Measurements from ENCODE around the gene SRXN1. TPM values are rescaled to one million over a fixed set of nuclear protein-coding genes. Genes with fewer than 3 reads are reported as not detected.

The SRXN1 gene
- total RNA-seq, 1 donor from 2014 or later, result 13.3 TPM

DNA sequence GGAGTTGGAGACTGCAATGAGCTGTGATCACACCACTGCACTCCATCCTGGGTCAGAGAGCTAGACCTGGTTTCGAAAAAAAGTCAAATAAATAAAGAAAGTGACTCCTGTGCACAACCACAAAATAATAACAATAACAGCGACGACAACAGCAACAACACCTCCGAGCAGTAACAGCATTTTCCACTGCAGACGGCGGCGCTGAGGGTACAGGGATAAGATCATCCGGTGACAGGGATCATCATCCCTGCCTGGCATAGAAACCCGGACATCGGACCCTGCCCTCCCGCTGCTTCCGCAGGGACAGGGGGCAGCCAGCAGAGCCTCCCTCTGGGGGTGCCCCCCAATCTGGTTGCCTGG, 11.5 kb downstream of the SRXN1 start:
- H3K4me1 Mint-ChIP-seq, result peaks cover 4% of the 10 kb centered on the region
- peak overlapping the region; percentile 62 for H3K4me3 Mint-ChIP-seq
- TF ChIP-seq, protein P1, sequence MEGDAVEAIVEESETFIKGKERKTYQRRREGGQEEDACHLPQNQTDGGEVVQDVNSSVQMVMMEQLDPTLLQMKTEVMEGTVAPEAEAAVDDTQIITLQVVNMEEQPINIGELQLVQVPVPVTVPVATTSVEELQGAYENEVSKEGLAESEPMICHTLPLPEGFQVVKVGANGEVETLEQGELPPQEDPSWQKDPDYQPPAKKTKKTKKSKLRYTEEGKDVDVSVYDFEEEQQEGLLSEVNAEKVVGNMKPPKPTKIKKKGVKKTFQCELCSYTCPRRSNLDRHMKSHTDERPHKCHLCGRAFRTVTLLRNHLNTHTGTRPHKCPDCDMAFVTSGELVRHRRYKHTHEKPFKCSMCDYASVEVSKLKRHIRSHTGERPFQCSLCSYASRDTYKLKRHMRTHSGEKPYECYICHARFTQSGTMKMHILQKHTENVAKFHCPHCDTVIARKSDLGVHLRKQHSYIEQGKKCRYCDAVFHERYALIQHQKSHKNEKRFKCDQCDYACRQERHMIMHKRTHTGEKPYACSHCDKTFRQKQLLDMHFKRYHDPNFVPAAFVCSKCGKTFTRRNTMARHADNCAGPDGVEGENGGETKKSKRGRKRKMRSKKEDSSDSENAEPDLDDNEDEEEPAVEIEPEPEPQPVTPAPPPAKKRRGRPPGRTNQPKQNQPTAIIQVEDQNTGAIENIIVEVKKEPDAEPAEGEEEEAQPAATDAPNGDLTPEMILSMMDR (IDR thresholded peaks at IDR 0.05; ENCODE audit: unreplicated experiment), result no peak
- no peaks in the 10 kb centered on the region for H3K36me3 Mint-ChIP-seq
- H3K9me3 Mint-ChIP-seq, result no peaks in the 10 kb centered on the region
- H3K27ac Mint-ChIP-seq, result peak overlapping the region; percentile 85
- H3K27me3 Mint-ChIP-seq (ENCODE audit: low read depth), result no peaks in the 10 kb centered on the region
- no peak for DNase-seq (ENCODE audit: low spot score in 2 of 2, unreplicated experiment in 2 of 2)

DNA sequence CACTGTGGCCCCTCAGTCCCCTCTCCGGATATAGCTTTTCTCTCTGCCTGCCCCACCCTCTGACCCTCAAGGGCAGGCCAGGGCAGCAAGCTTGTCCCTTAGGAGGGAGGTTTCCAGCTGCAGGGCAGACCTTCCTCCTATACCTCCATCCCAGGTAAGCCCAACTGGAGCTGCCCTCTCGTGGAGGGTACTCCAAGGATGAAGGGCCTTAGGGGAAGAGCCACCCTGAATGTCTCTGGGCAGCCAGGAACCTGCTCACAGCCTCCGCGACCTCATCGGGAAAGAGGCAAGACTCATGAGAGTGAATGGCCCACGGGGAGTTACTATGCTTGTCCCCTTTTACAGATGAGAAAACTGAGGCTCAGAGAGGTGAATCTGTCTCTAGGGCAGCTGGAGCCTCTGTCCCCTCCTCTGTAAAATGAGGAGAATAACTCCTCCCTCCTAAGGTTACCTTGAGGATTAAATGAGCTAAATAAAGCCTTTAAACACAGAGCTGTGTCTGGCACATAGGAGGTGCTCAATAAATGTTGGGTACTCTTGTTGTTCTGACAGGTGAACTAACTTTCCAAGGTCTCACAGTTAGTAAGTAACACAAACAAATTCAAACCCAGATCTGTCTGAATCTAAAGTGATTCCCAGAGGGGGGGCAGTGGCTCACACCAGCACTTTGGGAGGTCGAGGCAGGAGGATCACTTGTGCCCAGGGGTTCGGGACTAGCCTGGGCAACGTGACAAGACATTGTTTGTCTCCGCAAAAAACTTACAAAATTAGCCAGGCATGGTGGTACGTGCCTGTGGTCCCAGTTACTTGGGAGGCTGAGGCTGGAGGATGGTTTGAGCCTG, 12.1 kb downstream of the SRXN1 start:
- no peaks in the 10 kb centered on the region for H3K36me3 Mint-ChIP-seq
- peaks cover 10% of the 10 kb centered on the region for H3K4me1 Mint-ChIP-seq
- H3K9me3 Mint-ChIP-seq, result no peaks in the 10 kb centered on the region
- H3K27ac Mint-ChIP-seq, result peak overlapping the region; percentile 85
- TF ChIP-seq, protein P1 (IDR thresholded peaks at IDR 0.05; ENCODE audit: unreplicated experiment), result no peak
- H3K27me3 Mint-ChIP-seq (ENCODE audit: low read depth), result no peaks in the 10 kb centered on the region
- DNase-seq (ENCODE audit: low spot score in 2 of 2, unreplicated experiment in 2 of 2), result no peak
- H3K4me3 Mint-ChIP-seq, result peak overlapping the region; percentile 62

GRCh38 chr20:638579-638978, 14.4 kb downstream of the SRXN1 start:
- Mint-ChIP-seq H3K4me1 (peaks cover 21% of the 10 kb centered on the region), H3K4me3 (no peak overlapping the region), H3K36me3 (no peaks in the 10 kb centered on the region), H3K27ac (no peak overlapping the region), H3K27me3 (ENCODE audit: low read depth) (peaks cover 4% of the 10 kb centered on the region), H3K9me3 (no peaks in the 10 kb centered on the region)
- TF ChIP-seq, protein P1 (IDR thresholded peaks at IDR 0.05; ENCODE audit: unreplicated experiment), result no peak
- no peak for DNase-seq (ENCODE audit: low spot score in 2 of 2, unreplicated experiment in 2 of 2)

- Mint-ChIP-seq H3K9me3 (no peaks in the 10 kb centered on the region), H3K4me3 (no peak overlapping the region), H3K36me3 (no peaks in the 10 kb centered on the region), H3K4me1 (peaks cover 21% of the 10 kb centered on the region), H3K27me3 (ENCODE audit: low read depth) (peaks cover 4% of the 10 kb centered on the region), H3K27ac (no peak overlapping the region)
- DNase-seq (ENCODE audit: low spot score in 2 of 2, unreplicated experiment in 2 of 2), result no peak
- TF ChIP-seq, protein P1 (IDR thresholded peaks at IDR 0.05; ENCODE audit: unreplicated experiment), result no peak
These were observed 15.4 kb downstream of the SRXN1 start for GRCh38 chr20:637559-637958.

- H3K4me3 Mint-ChIP-seq, result no peak overlapping the region
- peak overlapping the region; percentile 27 for H3K27ac Mint-ChIP-seq
- no peak for DNase-seq (ENCODE audit: low spot score in 2 of 2, unreplicated experiment in 2 of 2)
- no peaks in the 10 kb centered on the region for H3K9me3 Mint-ChIP-seq
- H3K4me1 Mint-ChIP-seq, result peaks cover 19% of the 10 kb centered on the region
- peaks cover 4% of the 10 kb centered on the region for H3K27me3 Mint-ChIP-seq (ENCODE audit: low read depth)
- TF ChIP-seq, protein P1 (IDR thresholded peaks at IDR 0.05; ENCODE audit: unreplicated experiment), result no peak
- no peaks in the 10 kb centered on the region for H3K36me3 Mint-ChIP-seq
These were observed 17.1 kb downstream of the SRXN1 start for GRCh38 chr20:635893-636338.

Measured in mesothelial cell of epicardium (in vitro differentiated cells).